Measurements from ENCODE around the gene DCDC1. TPM values are rescaled to one million over a fixed set of nuclear protein-coding genes. Genes with fewer than 3 reads are reported as not detected.

DCDC1 gene
- total RNA-seq, 1 donor from 2014 or later, result 0.93 TPM

- no peaks in the 10 kb centered on the region for H3K4me1 ChIP-seq
- ATAC-seq, result no peak
- H3K36me3 ChIP-seq, result peaks cover 9% of the 10 kb centered on the region
- no peak overlapping the region for H3K4me3 ChIP-seq
- intact Hi-C loops (cut with DNase I), result no loop called here
- DNase-seq, result no peak
- no peaks in the 10 kb centered on the region for H3K27me3 ChIP-seq
- H3K9me3 ChIP-seq, result no peaks in the 10 kb centered on the region
- H3K27ac ChIP-seq, result no peak overlapping the region
- no peak for TF ChIP-seq CTCF (IDR thresholded peaks at IDR 0.05)
Measured at GRCh38 chr11:31414338-31414737, 44.8 kb upstream of the DCDC1 start.

- H3K36me3 ChIP-seq, result peaks cover 9% of the 10 kb centered on the region
- DNase-seq, result no peak
Measured at GRCh38 chr11:31412946-31413345, 43.4 kb upstream of the DCDC1 start.

GRCh38 chr11:31408201-31408600, 38.7 kb upstream of the DCDC1 start:
- no peaks in the 10 kb centered on the region for H3K27me3 ChIP-seq
- no peaks in the 10 kb centered on the region for H3K4me1 ChIP-seq
- no peaks in the 10 kb centered on the region for H3K9me3 ChIP-seq
- no peak for TF ChIP-seq CTCF (IDR thresholded peaks at IDR 0.05)
- ATAC-seq, result no peak
- no peak overlapping the region for H3K4me3 ChIP-seq
- no peaks in the 10 kb centered on the region for H3K36me3 ChIP-seq
- DNase-seq, result no peak
- intact Hi-C loops (cut with DNase I), result no loop called here
- no peak overlapping the region for H3K27ac ChIP-seq

More at GRCh38 chr11:31412946-31413345, 43.4 kb upstream of the DCDC1 start:
- Histone ChIP-seq H3K27ac (no peak overlapping the region), H3K27me3 (no peaks in the 10 kb centered on the region), H3K9me3 (no peaks in the 10 kb centered on the region), H3K4me3 (no peak overlapping the region), H3K4me1 (no peaks in the 10 kb centered on the region)
- intact Hi-C loops (cut with DNase I), result no loop called here
- no peak for TF ChIP-seq CTCF (IDR thresholded peaks at IDR 0.05)
- ATAC-seq, result no peak

- H3K27me3 ChIP-seq, result no peaks in the 10 kb centered on the region
- DNase-seq (no peak), ATAC-seq (no peak)
- no peak for TF ChIP-seq CTCF (IDR thresholded peaks at IDR 0.05)
- H3K9me3 ChIP-seq, result no peaks in the 10 kb centered on the region
- intact Hi-C loops (cut with DNase I), result no loop called here
- H3K4me3 ChIP-seq, result no peak overlapping the region
- no peak overlapping the region for H3K27ac ChIP-seq
- H3K4me1 ChIP-seq, result no peaks in the 10 kb centered on the region
- no peaks in the 10 kb centered on the region for H3K36me3 ChIP-seq
Measured at GRCh38 chr11:31404614-31405013, 35.1 kb upstream of the DCDC1 start.

GRCh38 chr11:31397239-31397834, 27.8 kb upstream of the DCDC1 start:
- H3K4me1 ChIP-seq, result no peaks in the 10 kb centered on the region
- peak; percentile 51 for TF ChIP-seq CTCF (IDR thresholded peaks at IDR 0.05)
- no peaks in the 10 kb centered on the region for H3K27me3 ChIP-seq
- no peaks in the 10 kb centered on the region for H3K9me3 ChIP-seq
- ATAC-seq, result no peak
- intact Hi-C loops (cut with DNase I), result no loop called here
- no peak overlapping the region for H3K4me3 ChIP-seq
- no peak for DNase-seq
- no peaks in the 10 kb centered on the region for H3K36me3 ChIP-seq
- no peak overlapping the region for H3K27ac ChIP-seq

- Histone ChIP-seq H3K27me3 (no peaks in the 10 kb centered on the region), H3K4me1 (no peaks in the 10 kb centered on the region), H3K4me3 (no peak overlapping the region), H3K36me3 (no peaks in the 10 kb centered on the region), H3K27ac (no peak overlapping the region), H3K9me3 (no peaks in the 10 kb centered on the region)
- DNase-seq, result no peak
- intact Hi-C loops (cut with DNase I), result loop anchor here (5.0 kb wide), 1 partner anchor 790 kb away; no protein-coding TSS in a partner anchor
- ATAC-seq, result no peak
- no peak for TF ChIP-seq CTCF (IDR thresholded peaks at IDR 0.05)
Measured at GRCh38 chr11:31387379-31387778, 17.8 kb upstream of the DCDC1 start.
